ENCODE data around the gene SLC13A4.
A peak's percentile ranks its signal among the peaks of the same experiment; 100 is the strongest.

SLC13A4 gene

GRCh38 chr7:135681762-135682161 is 46.2 kb downstream of the SLC13A4 start:
- no peaks in the 10 kb centered on the region for H3K27me3 ChIP-seq (ENCODE audit: insufficient read depth, low read depth, severe bottlenecking)
- no peak for DNase-seq
- H3K27ac ChIP-seq, result no peak overlapping the region
- no peak overlapping the region for H3K4me3 ChIP-seq (ENCODE audit: low read depth, low read length)
- TF ChIP-seq CTCF (IDR thresholded peaks at IDR 0.05; ENCODE audit: low read depth, low read length), result no peak
- 0 out of 2 replicates have a peak, but pooled peaks cover 3% of the 10 kb centered on the region for H3K36me3 ChIP-seq
- H3K9me3 ChIP-seq (ENCODE audit: severe bottlenecking), result no peaks in the 10 kb centered on the region

- H3K4me3 ChIP-seq (ENCODE audit: low read depth, low read length), result no peak overlapping the region
- H3K9me3 ChIP-seq (ENCODE audit: severe bottlenecking), result no peaks in the 10 kb centered on the region
- no peaks in the 10 kb centered on the region for H3K27me3 ChIP-seq (ENCODE audit: insufficient read depth, low read depth, severe bottlenecking)
- no peak for TF ChIP-seq CTCF (IDR thresholded peaks at IDR 0.05; ENCODE audit: low read depth, low read length)
- H3K36me3 ChIP-seq, result peaks cover 3% of the 10 kb centered on the region; the same call in 1 of the 2 replicates
- no peak overlapping the region for H3K27ac ChIP-seq
- no peak for DNase-seq
Observed at GRCh38 chr7:135678612-135679575, 49.1 kb downstream of the SLC13A4 start.

DNA sequence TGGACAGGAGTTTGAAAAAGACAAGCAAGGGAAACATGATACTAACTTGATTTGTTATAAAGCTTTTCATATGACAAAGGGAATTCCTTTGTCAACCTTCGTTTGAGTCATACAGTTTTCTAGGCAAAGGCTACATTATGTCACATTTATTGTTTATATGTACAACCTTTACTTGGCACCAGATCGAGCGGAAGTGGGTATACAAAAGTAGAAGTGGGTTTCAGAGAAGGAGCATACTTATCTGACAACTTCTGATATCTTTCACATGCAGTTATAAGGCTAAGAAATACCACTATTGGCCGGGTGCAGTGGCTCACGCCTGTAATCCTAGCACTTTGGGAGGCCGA is 54.7 kb downstream of the SLC13A4 start:
- no peak overlapping the region for H3K4me3 ChIP-seq (ENCODE audit: low read depth, low read length)
- H3K27me3 ChIP-seq (ENCODE audit: insufficient read depth, low read depth, severe bottlenecking), result no peaks in the 10 kb centered on the region
- no peak for DNase-seq
- no peak overlapping the region for H3K27ac ChIP-seq
- no peaks in the 10 kb centered on the region for H3K9me3 ChIP-seq (ENCODE audit: severe bottlenecking)
- TF ChIP-seq CTCF (IDR thresholded peaks at IDR 0.05; ENCODE audit: low read depth, low read length), result no peak
- H3K36me3 ChIP-seq, result peaks cover 2% of the 10 kb centered on the region; the same call in 1 of the 2 replicates

GRCh38 chr7:135672560-135673359 is 55.2 kb downstream of the SLC13A4 start:
- no peaks in the 10 kb centered on the region for H3K9me3 ChIP-seq (ENCODE audit: severe bottlenecking)
- DNase-seq, result peak; percentile 30
- no peaks in the 10 kb centered on the region for H3K27me3 ChIP-seq (ENCODE audit: insufficient read depth, low read depth, severe bottlenecking)
- H3K4me3 ChIP-seq (ENCODE audit: low read depth, low read length), result no peak overlapping the region
- TF ChIP-seq CTCF (IDR thresholded peaks at IDR 0.05; ENCODE audit: low read depth, low read length), result peak; percentile 75
- H3K36me3 ChIP-seq, result no peaks in the 10 kb centered on the region; the same call in 1 of the 2 replicates
- H3K27ac ChIP-seq, result no peak overlapping the region

GRCh38 chr7:135670179-135670578 is 57.8 kb downstream of the SLC13A4 start:
- no peak for DNase-seq
- no peak overlapping the region for H3K27ac ChIP-seq
- no peak for TF ChIP-seq CTCF (IDR thresholded peaks at IDR 0.05; ENCODE audit: low read depth, low read length)
- no peak overlapping the region for H3K4me3 ChIP-seq (ENCODE audit: low read depth, low read length)
- no peaks in the 10 kb centered on the region for H3K27me3 ChIP-seq (ENCODE audit: insufficient read depth, low read depth, severe bottlenecking)
- no peaks in the 10 kb centered on the region for H3K9me3 ChIP-seq (ENCODE audit: severe bottlenecking)
- no peaks in the 10 kb centered on the region; the same call in 1 of the 2 replicates for H3K36me3 ChIP-seq
